ENCODE data around the gene ENHO. TPM values are rescaled to one million over a fixed set of nuclear protein-coding genes. Genes with fewer than 3 reads are reported as not detected.

The ENHO gene
- total RNA-seq, 4 donors from 2014 or later, result 0.65 to 4.0 (median 2.7) TPM

- TF ChIP-seq POLR2A (IDR thresholded peaks at IDR 0.05), result no peak
- no peak overlapping the region for H3K27ac ChIP-seq
Measured at GRCh38 chr9:34496149-34496712, 26.6 kb downstream of the ENHO start.

GRCh38 chr9:34493972-34494535, 28.7 kb downstream of the ENHO start:
- Histone ChIP-seq H3K4me1 (no peaks in the 10 kb centered on the region), H3K27ac (no peak overlapping the region), H3K27me3 (peaks cover 13% of the 10 kb centered on the region), H3K36me3 (no peaks in the 10 kb centered on the region), H3K4me3 (no peak overlapping the region), H3K9me3 (no peaks in the 10 kb centered on the region)
- TF ChIP-seq POLR2AphosphoS5 (IDR thresholded peaks at IDR 0.05) (no peak), EP300 (IDR thresholded peaks at IDR 0.05) (no peak), CTCF (IDR thresholded peaks at IDR 0.05) (no peak), POLR2A (IDR thresholded peaks at IDR 0.05) (no peak)
- no peak for DNase-seq (ENCODE audit: low spot score in 2 of 2)
- WGBS, result 39% methylated on average over 8 of the region's 8 CpGs

More at GRCh38 chr9:34496149-34496712, 26.6 kb downstream of the ENHO start:
- H3K4me3 ChIP-seq, result no peak overlapping the region
- peaks cover 5% of the 10 kb centered on the region for H3K27me3 ChIP-seq
- 82% methylated on average over 6 of the region's 6 CpGs for WGBS
- H3K36me3 ChIP-seq, result no peaks in the 10 kb centered on the region
- DNase-seq (ENCODE audit: low spot score in 2 of 2), result no peak
- peaks cover 2% of the 10 kb centered on the region for H3K4me1 ChIP-seq
- no peaks in the 10 kb centered on the region for H3K9me3 ChIP-seq

- H3K4me3 ChIP-seq, result no peak overlapping the region
- H3K27me3 ChIP-seq, result peaks cover 19% of the 10 kb centered on the region
- H3K4me1 ChIP-seq, result no peaks in the 10 kb centered on the region
- 40% methylated on average over 2 of the region's 2 CpGs for WGBS
- H3K36me3 ChIP-seq, result no peaks in the 10 kb centered on the region
- TF ChIP-seq POLR2A (IDR thresholded peaks at IDR 0.05) (no peak), CTCF (IDR thresholded peaks at IDR 0.05) (no peak), EP300 (IDR thresholded peaks at IDR 0.05) (no peak), POLR2AphosphoS5 (IDR thresholded peaks at IDR 0.05) (no peak)
- H3K9me3 ChIP-seq, result no peaks in the 10 kb centered on the region
- H3K27ac ChIP-seq, result no peak overlapping the region
- DNase-seq (ENCODE audit: low spot score in 2 of 2), result no peak
Measured at GRCh38 chr9:34492051-34492450, 30.7 kb downstream of the ENHO start.

- H3K36me3 ChIP-seq, result no peaks in the 10 kb centered on the region
- WGBS, result 64% methylated on average over 2 of the region's 2 CpGs
- peaks cover 19% of the 10 kb centered on the region for H3K27me3 ChIP-seq
Measured at GRCh38 chr9:34491596-34491995, 31.2 kb downstream of the ENHO start.

GRCh38 chr9:34490760-34491159, 32.0 kb downstream of the ENHO start:
- H3K27ac ChIP-seq, result no peak overlapping the region
- no peak for TF ChIP-seq EP300 (IDR thresholded peaks at IDR 0.05)
- no peak for TF ChIP-seq CTCF (IDR thresholded peaks at IDR 0.05)
- no peak for TF ChIP-seq POLR2AphosphoS5 (IDR thresholded peaks at IDR 0.05)
- no peak for TF ChIP-seq POLR2A (IDR thresholded peaks at IDR 0.05)
- peak in 1 of 2 donors; percentile 40 for DNase-seq (ENCODE audit: low spot score in 2 of 2)
- 79% methylated on average over 3 of the region's 3 CpGs for WGBS
- no peaks in the 10 kb centered on the region for H3K36me3 ChIP-seq
- peaks cover 19% of the 10 kb centered on the region for H3K27me3 ChIP-seq
- H3K4me1 ChIP-seq, result no peaks in the 10 kb centered on the region
- no peaks in the 10 kb centered on the region for H3K9me3 ChIP-seq
- H3K4me3 ChIP-seq, result no peak overlapping the region

More at GRCh38 chr9:34491596-34491995, 31.2 kb downstream of the ENHO start:
- no peaks in the 10 kb centered on the region for H3K9me3 ChIP-seq
- no peak overlapping the region for H3K4me3 ChIP-seq
- DNase-seq (ENCODE audit: low spot score in 2 of 2), result peak in 1 of 2 donors; percentile 45
- TF ChIP-seq CTCF (IDR thresholded peaks at IDR 0.05) (no peak), EP300 (IDR thresholded peaks at IDR 0.05) (no peak), POLR2A (IDR thresholded peaks at IDR 0.05) (no peak), POLR2AphosphoS5 (IDR thresholded peaks at IDR 0.05) (no peak)
- no peak overlapping the region for H3K27ac ChIP-seq
- no peaks in the 10 kb centered on the region for H3K4me1 ChIP-seq

Measured in suprapubic skin (tissue), 4 donors.